ENCODE data around the gene NOXRED1.
A peak's percentile ranks its signal among the peaks of the same experiment; 100 is the strongest.
"Not testable (repeated sequence)": the region's sequence is repeated elsewhere in the genome, so short reads cannot be mapped to it uniquely, and the experiment has no call there.

NOXRED1 gene

DNA sequence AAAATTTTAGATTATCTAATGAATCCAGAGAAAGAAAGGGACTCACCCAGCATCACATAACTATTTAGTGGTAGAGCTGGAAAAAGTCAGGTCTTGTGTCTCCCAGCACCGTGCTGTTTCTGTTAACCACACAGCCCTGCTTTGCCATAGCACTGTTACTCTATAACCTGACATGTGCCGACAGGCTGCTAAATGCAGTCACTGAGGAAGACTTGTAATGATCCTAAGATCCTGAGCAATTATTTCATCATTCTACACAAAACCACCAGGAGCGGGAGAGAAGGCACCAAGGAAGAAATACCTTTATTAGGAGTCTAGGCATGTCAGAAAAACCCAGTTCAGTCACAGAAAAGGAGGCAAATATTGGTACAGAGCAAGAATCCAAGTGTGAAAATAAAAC lies 3.1 kb upstream of the NOXRED1 start:
- Histone ChIP-seq H3K36me3 (ENCODE audit: low read depth) (peaks cover 71% of the 10 kb centered on the region), H3K27ac (ENCODE audit: poor library complexity, severe bottlenecking) (no peak overlapping the region), H3K4me1 (ENCODE audit: insufficient read depth, poor library complexity, severe bottlenecking) (no peaks in the 10 kb centered on the region), H3K9me3 (ENCODE audit: severe bottlenecking) (no peaks in the 10 kb centered on the region), H3K4me3 (ENCODE audit: severe bottlenecking) (no peak overlapping the region), H3K27me3 (ENCODE audit: insufficient read depth, poor library complexity, severe bottlenecking) (no peaks in the 10 kb centered on the region)
- no peak for DNase-seq (ENCODE audit: low spot score)
- no peak for TF ChIP-seq CTCF (IDR thresholded peaks at IDR 0.05; ENCODE audit: poor library complexity, severe bottlenecking)
- ATAC-seq (ENCODE audit: low read depth) = no peak

DNA sequence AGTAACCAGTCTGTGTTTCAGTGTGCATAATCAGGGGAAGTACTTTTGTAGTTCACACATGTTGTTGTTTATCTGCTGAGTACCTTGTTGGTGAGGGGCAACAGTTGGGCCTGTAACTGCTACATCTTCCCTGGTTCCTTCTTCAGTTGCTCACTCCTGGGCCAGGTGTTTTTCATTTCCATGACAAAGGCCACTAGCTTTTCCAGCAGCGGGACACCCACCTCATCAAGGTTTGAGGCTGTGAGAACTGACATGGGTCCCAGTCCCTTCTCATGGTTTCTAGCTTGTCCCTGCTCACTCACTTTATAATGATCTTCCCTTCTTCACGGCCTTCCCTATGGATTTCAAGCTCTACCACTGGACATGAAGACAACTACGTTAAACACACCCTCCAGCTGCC lies 1.5 kb upstream of the NOXRED1 start:
- no peak overlapping the region for H3K27ac ChIP-seq (ENCODE audit: poor library complexity, severe bottlenecking)
- H3K4me1 ChIP-seq (ENCODE audit: insufficient read depth, poor library complexity, severe bottlenecking) = no peaks in the 10 kb centered on the region
- no peak for TF ChIP-seq CTCF (IDR thresholded peaks at IDR 0.05; ENCODE audit: poor library complexity, severe bottlenecking)
- H3K27me3 ChIP-seq (ENCODE audit: insufficient read depth, poor library complexity, severe bottlenecking) = no peaks in the 10 kb centered on the region
- no peaks in the 10 kb centered on the region for H3K9me3 ChIP-seq (ENCODE audit: severe bottlenecking)
- no peak for ATAC-seq (ENCODE audit: low read depth)
- DNase-seq (ENCODE audit: low spot score) = no peak
- H3K36me3 ChIP-seq (ENCODE audit: low read depth) = peaks cover 58% of the 10 kb centered on the region
- H3K4me3 ChIP-seq (ENCODE audit: severe bottlenecking) = no peak overlapping the region

DNA sequence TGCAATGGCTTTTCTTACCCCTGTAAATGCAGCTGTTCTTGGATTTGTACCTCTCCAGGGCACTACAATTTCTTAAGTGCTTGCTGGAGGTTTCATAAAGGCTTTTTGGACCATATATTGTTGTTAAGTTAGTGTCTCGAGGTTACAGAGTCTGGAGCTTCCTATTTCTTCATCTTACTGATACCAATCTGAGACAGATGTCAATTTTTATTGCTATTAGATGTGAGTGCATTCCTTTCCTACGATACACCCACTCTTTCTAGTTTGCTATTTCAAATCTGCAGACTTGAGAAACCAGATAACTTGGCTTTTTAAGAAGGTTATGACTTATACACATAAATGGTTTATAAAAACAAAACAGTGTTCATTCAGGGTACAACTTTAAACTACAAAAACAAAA lies 2.1 kb downstream of the NOXRED1 start:
- H3K27me3 ChIP-seq (ENCODE audit: insufficient read depth, poor library complexity, severe bottlenecking) = no peaks in the 10 kb centered on the region
- peak; percentile 27; the same call in 1 of the 3 replicates for ATAC-seq (ENCODE audit: low read depth)
- TF ChIP-seq CTCF (IDR thresholded peaks at IDR 0.05; ENCODE audit: poor library complexity, severe bottlenecking) = no peak
- no peaks in the 10 kb centered on the region for H3K4me1 ChIP-seq (ENCODE audit: insufficient read depth, poor library complexity, severe bottlenecking)
- DNase-seq (ENCODE audit: low spot score) = no peak
- H3K36me3 ChIP-seq (ENCODE audit: low read depth) = peaks cover 23% of the 10 kb centered on the region
- no peak overlapping the region for H3K27ac ChIP-seq (ENCODE audit: poor library complexity, severe bottlenecking)
- no peak overlapping the region for H3K4me3 ChIP-seq (ENCODE audit: severe bottlenecking)
- H3K9me3 ChIP-seq (ENCODE audit: severe bottlenecking) = peaks cover 3% of the 10 kb centered on the region

GRCh38 chr14:77416836-77417235 lies 6.5 kb downstream of the NOXRED1 start:
- no peak overlapping the region for H3K4me3 ChIP-seq (ENCODE audit: severe bottlenecking)
- no peaks in the 10 kb centered on the region for H3K27me3 ChIP-seq (ENCODE audit: insufficient read depth, poor library complexity, severe bottlenecking)
- ATAC-seq (ENCODE audit: low read depth) = no peak
- no peak overlapping the region for H3K27ac ChIP-seq (ENCODE audit: poor library complexity, severe bottlenecking)
- no peak for DNase-seq (ENCODE audit: low spot score)
- H3K4me1 ChIP-seq (ENCODE audit: insufficient read depth, poor library complexity, severe bottlenecking) = no peaks in the 10 kb centered on the region
- H3K36me3 ChIP-seq (ENCODE audit: low read depth) = no peaks in the 10 kb centered on the region
- peaks cover 3% of the 10 kb centered on the region for H3K9me3 ChIP-seq (ENCODE audit: severe bottlenecking)
- no peak for TF ChIP-seq CTCF (IDR thresholded peaks at IDR 0.05; ENCODE audit: poor library complexity, severe bottlenecking)

DNA sequence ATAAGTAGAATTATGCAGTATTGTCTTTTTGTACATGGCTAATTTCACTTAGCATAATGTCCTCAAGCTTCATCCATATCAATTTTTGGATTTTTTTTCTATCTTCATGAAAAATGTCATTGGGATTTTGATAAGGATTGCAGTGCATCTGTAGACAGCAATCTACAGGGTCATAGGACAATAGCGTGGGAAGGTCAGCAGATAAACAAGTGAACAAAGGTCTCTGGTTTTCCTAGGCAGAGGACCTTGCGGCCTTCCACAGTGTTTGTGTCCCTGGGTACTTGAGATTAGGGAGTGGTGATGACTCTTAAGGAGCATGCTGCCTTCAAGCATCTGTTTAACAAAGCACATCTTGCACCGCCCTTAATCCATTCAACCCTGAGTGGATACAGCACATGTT lies 7.2 kb downstream of the NOXRED1 start:
- not testable (repeated sequence) for H3K36me3 ChIP-seq (ENCODE audit: low read depth); DNase-seq (ENCODE audit: low spot score); H3K4me3 ChIP-seq (ENCODE audit: severe bottlenecking); ATAC-seq (ENCODE audit: low read depth); H3K27ac ChIP-seq (ENCODE audit: poor library complexity, severe bottlenecking); H3K27me3 ChIP-seq (ENCODE audit: insufficient read depth, poor library complexity, severe bottlenecking); H3K4me1 ChIP-seq (ENCODE audit: insufficient read depth, poor library complexity, severe bottlenecking); H3K9me3 ChIP-seq (ENCODE audit: severe bottlenecking)

- ATAC-seq (ENCODE audit: low read depth); H3K4me3 ChIP-seq (ENCODE audit: severe bottlenecking); H3K27me3 ChIP-seq (ENCODE audit: insufficient read depth, poor library complexity, severe bottlenecking); H3K4me1 ChIP-seq (ENCODE audit: insufficient read depth, poor library complexity, severe bottlenecking); H3K27ac ChIP-seq (ENCODE audit: poor library complexity, severe bottlenecking); H3K9me3 ChIP-seq (ENCODE audit: severe bottlenecking); DNase-seq (ENCODE audit: low spot score); H3K36me3 ChIP-seq (ENCODE audit: low read depth): not testable (repeated sequence)
Measured at GRCh38 chr14:77415403-77416030, 7.8 kb downstream of the NOXRED1 start.
